Activated CD8-positive, alpha-beta memory T cell treated with anti-CD3 and anti-CD28 coated beads, Interleukin-2, amount 50 U/mL, for 1 hour (primary cell): ENCODE data around the gene RTN1.

Experiments used
- DNase-seq: peaks from one replicate; pipeline ENCODE4 v3.0.0-alpha.2; 2020; ENCODE audit errors: extremely low read depth

The RTN1 gene

GRCh38 chr14:59547310-59547709 is 323.3 kb downstream of the RTN1 start:
- DNase-seq, result no peak
